Right renal pelvis (tissue), 4 donors: ENCODE measurements around the gene HLA-DOA. TPM values are rescaled to one million over a fixed set of nuclear protein-coding genes. Genes with fewer than 3 reads are reported as not detected.

ENCODE experiments used
- DNase-seq, 4 donors: peaks; one replicate each; pipeline ENCODE4 v3.0.0-alpha.2; 2013; ENCODE audit warnings: low read depth in 4 of 4, low spot score in 3 of 4, missing footprints in 1 of 4
- polyA plus RNA-seq, 4 donors: library from polyadenylated mRNA; unstranded; fragments of 120-200 nt; gene quantifications; one replicate each; pipeline ENCODE4 v1.2.1, GENCODE V29; 2013; ENCODE audit not compliant: insufficient read length in 4 of 4

Gene HLA-DOA
- polyA plus RNA-seq, 4 donors = 4.7 to 5.8 (median 5.1) TPM

DNA sequence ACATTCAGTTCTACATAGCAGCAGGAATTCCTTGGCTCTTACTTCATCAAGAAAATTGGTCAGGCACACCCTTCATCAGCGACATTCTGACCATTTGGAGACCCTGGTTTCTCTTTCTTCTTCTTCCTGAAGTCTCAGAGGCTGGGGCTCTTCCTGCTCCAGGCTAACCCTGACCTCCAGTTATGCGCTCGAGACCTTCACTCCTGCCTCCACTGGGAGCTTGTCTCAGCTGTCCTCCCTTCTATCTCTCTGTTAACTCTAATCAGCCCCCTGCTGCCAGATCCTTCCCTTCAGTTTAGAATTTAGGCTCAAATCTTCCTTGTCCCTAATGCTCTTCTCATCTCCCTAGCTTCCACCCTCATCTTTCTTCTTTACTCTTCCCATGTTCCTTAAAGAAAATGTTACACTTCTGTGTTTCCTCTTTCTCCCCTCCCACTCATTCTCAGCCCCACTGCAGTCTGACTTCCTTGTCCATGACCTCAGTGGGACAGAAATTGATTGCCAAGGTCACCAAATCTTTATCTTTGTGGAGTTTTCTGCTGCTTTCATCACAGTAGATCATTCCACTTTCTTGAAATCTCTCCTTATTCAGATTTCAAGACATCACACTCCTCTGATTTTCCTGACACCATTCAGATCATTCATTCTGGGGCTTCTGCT lies 8.4 kb upstream of the HLA-DOA start:
- DNase-seq = no peak

DNA sequence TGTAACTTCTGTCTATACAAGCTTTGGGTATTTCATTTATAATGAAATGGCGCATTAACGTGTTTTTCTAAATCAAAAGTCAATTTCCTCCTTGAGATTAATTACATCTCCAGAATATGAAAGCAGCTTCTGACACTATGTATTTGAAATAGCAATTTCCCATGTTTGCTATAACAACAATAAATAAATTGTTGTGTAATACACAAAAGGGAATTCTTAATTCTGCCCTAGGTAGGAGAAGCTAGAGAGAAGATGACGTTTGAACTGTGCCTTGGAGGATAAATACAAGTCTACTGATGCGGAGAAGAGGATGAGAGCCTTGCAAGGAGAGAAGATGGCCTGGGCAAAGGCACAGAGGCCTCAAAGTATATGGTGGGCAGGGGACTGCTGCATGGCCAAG lies 7.6 kb upstream of the HLA-DOA start:
- no peak for DNase-seq

DNA sequence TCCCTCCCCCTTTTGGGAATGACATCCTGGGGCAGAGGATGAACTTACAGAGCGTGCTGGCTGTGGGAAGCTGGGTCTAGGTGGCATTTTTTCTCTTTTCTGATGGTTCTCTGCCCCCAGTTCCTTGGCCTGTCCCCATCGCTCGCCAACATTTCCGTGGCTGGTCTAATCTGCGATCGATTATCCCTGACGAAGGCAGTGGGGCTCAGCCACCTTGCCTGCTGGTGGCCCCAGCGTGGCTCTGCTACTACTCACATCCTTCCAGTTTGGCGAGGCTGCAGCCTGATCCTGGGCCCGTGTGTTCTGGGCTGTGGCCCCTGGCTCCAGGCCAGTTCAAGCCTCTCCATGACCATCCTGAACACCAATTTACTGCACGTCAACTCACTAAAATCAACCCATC lies 6.4 kb upstream of the HLA-DOA start:
- no peak for DNase-seq

DNA sequence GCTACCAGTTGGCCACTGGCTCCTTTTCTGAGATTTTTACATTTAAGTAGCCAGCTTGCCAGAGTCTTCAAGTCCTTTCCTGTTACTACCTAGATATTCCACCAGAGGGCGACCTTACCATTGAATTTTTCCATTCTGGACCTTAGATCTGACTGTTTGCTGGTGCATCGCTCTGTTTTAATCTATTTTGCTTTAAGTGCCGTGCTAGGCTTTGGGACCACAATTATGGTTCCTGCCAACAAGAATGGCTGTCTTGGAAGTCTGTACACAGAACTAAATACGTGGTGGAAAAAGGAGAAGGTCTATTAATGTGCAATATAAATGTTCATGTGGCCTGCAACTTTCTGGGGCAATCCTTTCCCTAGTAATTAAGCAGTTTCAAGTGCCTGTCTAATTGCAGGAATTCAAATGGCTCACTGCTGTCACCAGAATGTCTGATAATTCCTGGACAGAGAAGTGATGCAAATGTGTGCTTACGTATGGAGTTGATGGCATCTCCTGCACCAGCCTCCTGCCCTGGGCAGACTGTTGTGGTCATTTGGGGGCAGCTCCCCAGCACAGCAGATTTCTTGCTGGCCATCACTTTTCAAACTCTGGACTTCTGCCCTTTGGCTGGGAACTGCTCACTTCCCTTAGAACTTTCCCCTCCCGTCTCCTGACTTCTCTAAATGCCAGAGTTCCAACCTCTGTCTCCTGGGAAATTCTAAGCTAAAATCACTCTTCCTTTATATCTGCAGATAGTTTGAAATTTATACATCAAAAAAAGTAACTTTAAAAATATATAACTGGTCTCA lies 5.6 kb upstream of the HLA-DOA start:
- peak; percentile 72 to 78 (median 76) for DNase-seq

- DNase-seq = no peak
Observed at GRCh38 chr6:33013608-33014007, 4.2 kb upstream of the HLA-DOA start.

- no peak for DNase-seq
Observed at GRCh38 chr6:33010356-33010755, 965 bp upstream of the HLA-DOA start.

GRCh38 chr6:33007831-33008400 lies 1.5 kb downstream of the HLA-DOA start:
- no peak for DNase-seq

DNA sequence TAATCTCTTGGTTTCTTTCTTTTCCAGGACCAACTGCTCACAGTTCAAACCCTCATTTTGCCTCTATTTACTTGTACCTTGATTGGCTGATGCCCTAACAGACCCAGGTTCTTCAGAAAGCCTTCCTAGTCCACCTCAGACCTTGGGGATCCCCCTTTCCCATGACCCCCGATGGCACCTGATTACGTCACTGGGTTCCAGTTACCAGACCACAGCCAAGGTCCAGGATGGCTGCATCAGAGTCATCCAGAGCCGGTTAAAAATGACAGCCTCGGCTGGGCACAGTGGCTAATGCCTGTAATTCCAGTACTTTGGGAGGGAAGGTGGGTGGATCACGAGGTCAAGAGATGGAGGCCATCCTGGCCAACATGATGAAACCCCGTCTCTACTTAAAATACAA lies 4.5 kb downstream of the HLA-DOA start:
- no peak for DNase-seq

GRCh38 chr6:33001685-33002084 lies 7.7 kb downstream of the HLA-DOA start:
- DNase-seq = no peak

DNA sequence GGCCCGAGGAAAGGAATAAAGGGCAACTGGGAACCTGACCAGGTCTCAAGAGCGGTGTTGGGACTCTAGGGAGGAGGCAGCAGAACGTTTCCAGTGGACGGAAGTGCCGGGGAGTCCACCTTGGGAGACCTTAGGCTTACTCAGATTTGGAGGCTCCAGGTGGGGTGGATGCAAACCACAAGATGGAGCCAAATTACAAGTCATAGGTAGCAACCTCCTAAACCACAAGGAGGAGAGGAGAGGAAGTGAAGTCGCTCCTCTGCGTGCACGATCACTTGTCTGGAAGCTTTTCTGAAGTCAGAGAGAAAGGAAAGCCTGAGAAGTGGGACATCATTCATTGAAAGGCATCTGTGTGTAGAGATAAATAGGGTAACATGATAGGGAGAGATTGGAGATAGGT lies 9.3 kb downstream of the HLA-DOA start:
- DNase-seq = no peak

GRCh38 chr6:32995448-32995847 lies 13.9 kb downstream of the HLA-DOA start:
- no peak for DNase-seq

DNA sequence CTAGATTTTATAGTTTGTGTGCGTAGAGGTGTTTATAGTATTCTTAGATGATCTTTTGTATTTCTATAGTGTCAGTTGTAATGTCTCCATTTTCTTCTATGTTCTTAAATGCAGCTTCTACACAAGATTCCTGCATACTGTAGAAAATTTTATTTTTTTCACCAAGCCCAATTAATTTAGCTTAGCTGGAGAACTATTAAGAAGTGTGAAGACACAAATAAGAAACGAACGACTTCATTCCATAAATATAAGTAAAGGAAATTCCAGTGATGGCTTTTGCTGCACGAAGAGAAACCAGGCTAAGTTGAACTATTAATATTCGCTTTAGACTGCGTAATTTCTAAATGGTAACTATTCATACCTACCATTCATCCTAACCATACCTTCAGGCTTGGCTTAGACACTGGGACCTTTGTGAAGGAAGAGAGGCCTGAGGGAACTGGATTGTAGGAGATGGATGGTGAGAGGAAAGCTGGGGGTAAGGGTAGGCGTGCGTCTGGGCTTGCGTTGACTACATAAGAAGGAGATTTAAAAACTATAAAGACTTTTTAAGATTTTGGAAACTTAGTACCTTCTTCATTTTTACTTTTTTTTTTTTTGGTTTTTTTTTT lies 15.9 kb downstream of the HLA-DOA start:
- DNase-seq = no peak

DNA sequence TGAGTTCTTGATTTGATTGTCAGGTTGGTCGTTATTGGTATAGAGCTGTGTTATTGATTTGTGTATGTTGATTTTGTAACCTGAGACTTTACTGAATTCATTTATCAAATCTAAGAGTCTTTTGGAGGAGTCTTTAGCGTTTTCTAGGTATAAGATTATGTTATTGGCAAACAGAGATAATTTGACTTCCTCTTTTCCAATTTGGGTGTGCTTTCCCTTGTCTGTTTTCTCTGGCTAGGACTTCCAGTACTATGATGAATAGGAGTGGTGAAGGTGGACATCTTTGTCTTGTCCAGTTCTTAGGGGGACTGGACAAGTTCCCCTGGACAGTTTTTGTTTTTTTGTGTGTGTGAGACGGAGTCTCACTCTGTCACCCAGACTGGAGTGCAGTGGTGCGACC lies 17.4 kb downstream of the HLA-DOA start:
- DNase-seq = no peak

DNA sequence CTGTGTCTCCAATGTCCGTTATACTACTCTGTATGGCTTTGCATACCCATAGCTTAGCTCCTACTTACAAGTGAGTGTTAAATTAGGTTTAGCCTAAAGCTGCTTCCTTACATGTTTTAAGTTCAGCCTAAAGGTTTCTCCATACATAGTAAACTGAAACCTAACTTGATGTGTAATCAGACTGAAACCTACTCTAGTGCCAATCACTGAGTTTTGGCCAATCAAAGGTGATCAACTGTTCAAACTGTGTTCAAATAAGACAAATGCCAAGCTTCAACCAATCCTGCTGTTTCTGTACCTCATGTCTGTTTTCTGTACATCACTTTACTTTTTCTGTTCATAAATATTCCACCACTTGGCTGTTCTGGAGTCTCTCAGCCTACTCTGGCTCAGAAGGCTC lies 20.0 kb downstream of the HLA-DOA start:
- no peak for DNase-seq

DNA sequence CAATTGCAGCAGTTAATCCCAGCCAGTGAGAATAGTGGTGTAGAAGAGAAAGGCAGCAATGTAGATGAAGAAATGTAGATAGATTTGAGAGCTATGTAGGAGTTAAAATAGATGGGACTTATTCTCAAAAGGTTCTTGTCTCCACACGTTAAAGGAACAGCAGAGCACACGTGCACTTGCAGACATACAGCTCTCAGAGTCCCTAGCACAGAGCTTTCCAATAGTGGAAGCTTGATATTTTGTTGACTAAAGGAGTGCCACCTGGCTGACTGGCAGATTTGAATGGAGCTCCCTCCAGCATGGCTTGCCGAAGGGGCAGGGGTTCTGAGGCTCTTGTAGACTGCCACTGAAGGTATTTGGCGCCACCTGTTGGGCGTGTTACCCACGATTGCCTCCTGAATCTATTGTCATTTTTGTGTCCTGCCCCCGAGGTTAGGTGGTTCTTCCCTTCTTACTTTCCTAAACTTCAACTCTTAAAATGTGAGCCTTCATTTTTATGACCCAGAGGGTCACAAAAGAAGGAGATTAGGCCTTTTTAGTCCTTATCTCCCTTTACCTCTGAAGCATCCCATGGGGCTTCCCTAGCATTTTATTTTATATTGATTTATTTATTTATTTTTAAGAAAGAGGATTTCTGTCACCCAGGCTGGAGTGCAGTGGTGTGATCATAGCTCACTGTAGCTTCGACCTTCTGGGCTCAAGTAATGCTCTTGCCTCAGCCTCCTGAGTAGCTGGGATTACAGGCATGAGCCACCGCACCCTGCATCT lies 24.6 kb downstream of the HLA-DOA start:
- DNase-seq = peak in 3 of 4 donors; percentile 69 to 78 (median 77)

DNA sequence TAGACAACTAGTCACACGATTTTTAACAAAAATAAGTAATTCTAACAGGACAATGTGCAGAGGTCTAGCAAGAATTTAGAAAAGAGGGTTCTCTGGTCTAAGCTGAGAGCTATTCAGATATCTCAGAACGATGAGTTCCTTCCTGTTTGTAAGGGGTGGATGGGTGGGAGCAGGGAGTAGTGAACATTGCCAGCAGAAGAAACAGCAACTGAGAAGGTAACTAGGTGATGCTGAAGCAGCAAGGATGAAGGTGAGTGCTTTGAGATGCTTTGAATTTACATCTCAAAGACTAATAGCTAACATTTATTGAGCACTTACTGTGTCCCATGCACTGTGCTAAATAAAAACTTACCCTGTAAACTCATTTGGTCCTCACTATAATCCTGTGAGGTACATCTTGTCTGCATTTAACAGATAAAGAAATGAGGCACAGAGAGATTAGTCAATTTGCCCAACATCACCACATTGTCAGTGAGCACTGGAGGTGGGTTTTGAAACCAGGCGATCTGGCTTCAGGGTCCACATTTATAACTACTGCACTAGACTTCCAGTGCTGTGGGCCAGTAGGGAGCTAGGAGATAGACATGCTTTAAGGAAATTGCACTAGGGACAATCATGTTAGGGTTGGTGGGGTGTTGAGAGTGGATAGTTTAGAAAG lies 25.3 kb downstream of the HLA-DOA start:
- DNase-seq = no peak

- no peak for DNase-seq
Observed at GRCh38 chr6:32983493-32983848, 25.9 kb downstream of the HLA-DOA start.

DNA sequence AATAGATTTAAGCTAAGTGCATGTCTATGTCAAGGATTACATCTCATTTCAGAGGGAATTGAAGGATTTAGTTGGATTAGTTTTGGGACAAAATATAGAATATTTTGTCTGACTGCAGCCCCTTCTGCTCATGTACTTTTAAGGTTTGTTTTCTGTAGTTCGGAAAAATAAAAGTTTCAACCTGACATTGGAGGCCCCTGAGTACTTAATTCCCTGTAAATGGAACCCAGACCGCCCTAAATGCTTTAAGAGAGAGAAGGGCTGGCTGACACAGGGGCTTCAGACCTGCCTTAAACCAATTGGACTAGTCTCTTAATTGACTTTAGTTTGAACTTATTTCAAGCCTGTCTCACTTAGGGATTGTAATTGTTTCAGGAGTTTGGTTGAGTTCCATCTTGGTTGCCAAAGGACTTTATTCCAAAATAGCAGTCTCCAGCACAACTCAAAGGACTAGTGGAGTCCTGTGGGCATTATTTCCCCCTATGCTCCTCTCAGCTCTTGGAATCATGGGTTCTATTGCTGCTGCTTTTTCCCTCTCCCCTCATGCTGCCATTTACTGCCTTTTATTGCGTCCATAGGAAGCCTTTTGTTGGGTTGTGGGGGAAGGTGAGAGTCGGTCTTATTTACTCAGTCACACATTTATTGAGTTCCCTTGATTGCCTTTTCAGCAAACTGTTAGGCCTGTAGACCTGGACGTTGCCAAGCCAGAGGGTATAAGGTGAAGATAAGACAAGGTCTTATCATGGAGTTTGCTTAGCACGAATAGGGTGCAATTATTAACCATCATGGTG lies 26.5 kb downstream of the HLA-DOA start:
- DNase-seq = no peak

DNA sequence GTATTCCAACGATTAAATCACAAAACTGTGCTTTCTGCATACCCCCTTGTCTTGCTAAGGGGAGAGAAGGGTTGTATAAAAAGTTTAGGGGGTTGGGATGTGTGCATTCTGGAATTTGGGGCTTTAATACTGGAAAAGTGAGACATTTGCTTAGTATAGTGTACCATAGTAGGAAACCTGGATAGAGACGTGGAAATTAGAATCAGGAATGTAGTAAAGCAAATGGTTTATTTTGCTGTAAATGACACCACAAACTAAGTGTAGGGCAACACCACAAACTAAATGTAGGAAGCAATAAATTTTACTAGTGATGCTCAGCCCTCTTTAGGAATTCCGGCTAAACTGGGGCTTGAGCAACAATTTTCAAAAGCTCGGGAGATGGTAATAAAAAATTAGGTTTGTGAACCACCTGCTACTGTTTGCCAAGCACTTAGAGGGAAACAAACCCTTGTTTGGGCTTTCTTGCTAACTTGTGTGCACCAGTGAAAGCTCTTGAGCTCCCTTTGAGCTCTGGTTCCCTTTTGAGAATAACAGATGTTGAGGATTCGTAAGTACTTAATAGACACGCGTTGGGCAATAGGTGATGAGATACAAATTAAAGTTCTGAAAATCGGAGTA lies 27.2 kb downstream of the HLA-DOA start:
- no peak for DNase-seq
